Neural crest cell (in vitro differentiated cells): Measurements from ENCODE around the gene PAK4. TPM values are rescaled to one million over a fixed set of nuclear protein-coding genes. Genes with fewer than 3 reads are reported as not detected.
"Not testable (repeated sequence)": the region's sequence is repeated elsewhere in the genome, so short reads cannot be mapped to it uniquely, and the experiment has no call there.

Source experiments
- DNase-seq: peaks from one replicate; pipeline ENCODE4 v3.0.0; 2021; ENCODE audit warnings: low read depth, mixed read lengths, low spot score
- H3K27ac Mint-ChIP-seq: one replicate; pipeline ENCODE4 v1.8.0; 2021; ENCODE audit warnings: mild to moderate bottlenecking, mixed read lengths; ENCODE audit not compliant: unreplicated experiment
- H3K27me3 Mint-ChIP-seq: 2 replicates; pipeline ENCODE4 v1.8.0; 2021; ENCODE audit warnings: low read depth, mild to moderate bottlenecking, mixed read lengths
- H3K36me3 Mint-ChIP-seq: 2 replicates; pipeline ENCODE4 v1.8.0; 2021; ENCODE audit warnings: low read depth, mild to moderate bottlenecking, mixed read lengths
- H3K4me1 Mint-ChIP-seq: 2 replicates; pipeline ENCODE4 v1.8.0; 2021; ENCODE audit warnings: mixed read lengths
- H3K4me3 Mint-ChIP-seq: one replicate; pipeline ENCODE4 v1.8.0; 2021; ENCODE audit warnings: mild to moderate bottlenecking, mixed read lengths
- H3K9me3 Mint-ChIP-seq: 2 replicates; pipeline ENCODE4 v1.8.0; 2021; ENCODE audit warnings: mixed read lengths
- CTCF ChIP-seq: fragments of 200-600 bp; sonication (generic); conservative IDR thresholded peaks from 2 replicates; pipeline ENCODE4 v1.5.0; 2021; ENCODE audit warnings: antibody characterized with exemption, mild to moderate bottlenecking
- total RNA-seq: library from RNA; stranded (reverse); gene quantifications from 2 replicates; pipeline ENCODE4 v1.2.1, GENCODE V29; 2021

Gene PAK4
- total RNA-seq, 1 donor from 2014 or later: 54.4 TPM

GRCh38 chr19:39207293-39207836 lies 81.8 kb downstream of the PAK4 start:
- peaks cover 14% of the 10 kb centered on the region for H3K27me3 Mint-ChIP-seq
- no peak for TF ChIP-seq CTCF
- no peak for DNase-seq
- no peaks in the 10 kb centered on the region for H3K36me3 Mint-ChIP-seq
- H3K27ac Mint-ChIP-seq: no peak overlapping the region
- no peak overlapping the region for H3K4me3 Mint-ChIP-seq
- no peaks in the 10 kb centered on the region for H3K4me1 Mint-ChIP-seq
- H3K9me3 Mint-ChIP-seq: no peaks in the 10 kb centered on the region

- Mint-ChIP-seq H3K27me3 (peaks cover 11% of the 10 kb centered on the region), H3K27ac (peak overlapping the region; percentile 29), H3K4me3 (no peak overlapping the region), H3K4me1 (no peaks in the 10 kb centered on the region), H3K36me3 (no peaks in the 10 kb centered on the region), H3K9me3 (no peaks in the 10 kb centered on the region)
- TF ChIP-seq CTCF: no peak
- no peak for DNase-seq
Measured at GRCh38 chr19:39208175-39208795, 82.7 kb downstream of the PAK4 start.

GRCh38 chr19:39209196-39209595 lies 83.6 kb downstream of the PAK4 start:
- DNase-seq: no peak
- no peak overlapping the region for H3K27ac Mint-ChIP-seq
- H3K4me1 Mint-ChIP-seq: no peaks in the 10 kb centered on the region
- H3K36me3 Mint-ChIP-seq: no peaks in the 10 kb centered on the region
- TF ChIP-seq CTCF: no peak
- no peak overlapping the region for H3K4me3 Mint-ChIP-seq
- H3K9me3 Mint-ChIP-seq: no peaks in the 10 kb centered on the region
- H3K27me3 Mint-ChIP-seq: peaks cover 10% of the 10 kb centered on the region

- no peak for TF ChIP-seq CTCF
- no peak overlapping the region for H3K4me3 Mint-ChIP-seq
Measured at GRCh38 chr19:39211731-39212374, 86.3 kb downstream of the PAK4 start.

GRCh38 chr19:39212375-39212742 lies 86.8 kb downstream of the PAK4 start:
- Mint-ChIP-seq H3K4me3 (no peak overlapping the region), H3K27ac (no peak overlapping the region), H3K36me3 (no peaks in the 10 kb centered on the region), H3K27me3 (peaks cover 24% of the 10 kb centered on the region), H3K9me3 (no peaks in the 10 kb centered on the region), H3K4me1 (no peaks in the 10 kb centered on the region)
- peak; percentile 18 for DNase-seq
- peak; percentile 47 for TF ChIP-seq CTCF

More at GRCh38 chr19:39211731-39212374, 86.3 kb downstream of the PAK4 start:
- no peaks in the 10 kb centered on the region for H3K9me3 Mint-ChIP-seq
- H3K27me3 Mint-ChIP-seq: peaks cover 19% of the 10 kb centered on the region
- no peaks in the 10 kb centered on the region for H3K4me1 Mint-ChIP-seq
- no peak for DNase-seq
- H3K27ac Mint-ChIP-seq: no peak overlapping the region
- no peaks in the 10 kb centered on the region for H3K36me3 Mint-ChIP-seq

GRCh38 chr19:39215323-39215722 lies 89.7 kb downstream of the PAK4 start:
- DNase-seq, H3K36me3 Mint-ChIP-seq, H3K4me1 Mint-ChIP-seq, H3K27ac Mint-ChIP-seq, H3K9me3 Mint-ChIP-seq, H3K4me3 Mint-ChIP-seq: not testable (repeated sequence)
- peaks cover 29% of the 10 kb centered on the region for H3K27me3 Mint-ChIP-seq
